K562 (cell line): ENCODE results near the gene DAGLB. TPM values are rescaled to one million over a fixed set of nuclear protein-coding genes. Genes with fewer than 3 reads are reported as not detected.
A peak's percentile ranks its signal among the peaks of the same experiment; 100 is the strongest.

Experiments
- ATF7 ChIP-seq: fragments of 450-650 bp; IDR thresholded peaks from 2 replicates; pipeline ENCODE4 v1.7.1; 2014; ENCODE audit warnings: mild to moderate bottlenecking, moderate library complexity
- SREBF1 ChIP-seq: fragments of 150-350 bp; IDR thresholded peaks from 2 replicates; pipeline ENCODE4 v1.6.1; 2014; ENCODE audit warnings: antibody characterized with exemption, low read depth, low read length, borderline replicate concordance
- ZKSCAN8 ChIP-seq: fragments of 200-800 bp; sonication (Bioruptor generic); IDR thresholded peaks from 2 replicates; pipeline ENCODE4 v1.6.1; 2016; ENCODE audit warnings: missing genetic modification characterization, missing compliant biosample characterization
- ZNF408 ChIP-seq: fragments of 250-450 bp; sonication (Bioruptor Pico); IDR thresholded peaks from 2 replicates; pipeline ENCODE4 v1.4.0; 2020; ENCODE audit warnings: low read depth, mild to moderate bottlenecking, moderate library complexity
- polyA plus RNA-seq, 8 experiments: library from polyadenylated mRNA; depleted of rRNA in 4 of 8; stranded (reverse) in 5 of 8; unstranded in 3 of 8; fragments of >200 nt; fragmentation: Nextera tagmentation in 2 of 8; fragmentation: Illumina TruSeq in 1 of 8; extraction: Ambion mirVana in 2 of 8; extraction: Trizol in 1 of 8; gene quantifications; 2 replicates each; pipeline versions ENCODE4 v1.2.1 to v1.2.3, GENCODE V29; 2011 to 2014; ENCODE audit warnings: inconsistent platforms in 1 of 8, missing spikeins in 1 of 8
- total RNA-seq, 7 experiments: library from RNA; depleted of rRNA in 6 of 7; stranded (reverse); fragments of >200 nt in 6 of 7; fragmentation: Illumina TruSeq in 2 of 7; extraction: Trizol in 2 of 7; gene quantifications; 2 replicates each; pipeline versions ENCODE4 v1.2.1 to v1.2.3, GENCODE V29; 2011 to 2021; ENCODE audit warnings: low replicate concordance in 1 of 7
- TF ChIP-seq, protein P1 (sequence below), 2 experiments: fragments of 450-650 bp in 1 of 2; sonication (generic) in 1 of 2; formaldehyde crosslinking; conservative IDR thresholded peaks; 2 replicates each; pipeline versions ENCODE4 v1.4.0 to v1.8.1; 2020 to 2022; ENCODE audit warnings: mild to moderate bottlenecking in 1 of 2, missing genetic modification reagents in 1 of 2
- TF ChIP-seq, protein P2 (sequence below): fragments of 450-650 bp; IDR thresholded peaks from 2 replicates; pipeline ENCODE4 v1.6.1; 2016; ENCODE audit warnings: mild to moderate bottlenecking, moderate library complexity
- TF ChIP-seq, protein P3 (sequence below), 3 experiments: IDR thresholded peaks in 2 of 3; conservative IDR thresholded peaks in 1 of 3; 2 replicates each; pipeline ENCODE4 v1.5.1; 2011 to 2012; ENCODE audit warnings: low read length in 3 of 3, mild to moderate bottlenecking in 3 of 3, control low read depth in 2 of 3, improper control_type of control experiment in 1 of 3, inconsistent platforms in 1 of 3, low read depth in 1 of 3, mixed read lengths in 1 of 3, moderate library complexity in 1 of 3; ENCODE audit not compliant: insufficient read depth in 2 of 3
- TF ChIP-seq, protein P4 (sequence below): IDR thresholded peaks from 3 replicates; pipeline ENCODE4 v1.6.1; 2011; ENCODE audit warnings: borderline replicate concordance, mild to moderate bottlenecking, moderate library complexity; ENCODE audit not compliant: insufficient read length; ENCODE audit errors: extremely low read depth

DAGLB gene
- total and polyA plus RNA-seq, 9 of the 15 experiments (the other 6 are each of a cell fraction or from before 2014, with no cell fraction given) = 0.92 to 16.4 (median 9.3) TPM

DNA sequence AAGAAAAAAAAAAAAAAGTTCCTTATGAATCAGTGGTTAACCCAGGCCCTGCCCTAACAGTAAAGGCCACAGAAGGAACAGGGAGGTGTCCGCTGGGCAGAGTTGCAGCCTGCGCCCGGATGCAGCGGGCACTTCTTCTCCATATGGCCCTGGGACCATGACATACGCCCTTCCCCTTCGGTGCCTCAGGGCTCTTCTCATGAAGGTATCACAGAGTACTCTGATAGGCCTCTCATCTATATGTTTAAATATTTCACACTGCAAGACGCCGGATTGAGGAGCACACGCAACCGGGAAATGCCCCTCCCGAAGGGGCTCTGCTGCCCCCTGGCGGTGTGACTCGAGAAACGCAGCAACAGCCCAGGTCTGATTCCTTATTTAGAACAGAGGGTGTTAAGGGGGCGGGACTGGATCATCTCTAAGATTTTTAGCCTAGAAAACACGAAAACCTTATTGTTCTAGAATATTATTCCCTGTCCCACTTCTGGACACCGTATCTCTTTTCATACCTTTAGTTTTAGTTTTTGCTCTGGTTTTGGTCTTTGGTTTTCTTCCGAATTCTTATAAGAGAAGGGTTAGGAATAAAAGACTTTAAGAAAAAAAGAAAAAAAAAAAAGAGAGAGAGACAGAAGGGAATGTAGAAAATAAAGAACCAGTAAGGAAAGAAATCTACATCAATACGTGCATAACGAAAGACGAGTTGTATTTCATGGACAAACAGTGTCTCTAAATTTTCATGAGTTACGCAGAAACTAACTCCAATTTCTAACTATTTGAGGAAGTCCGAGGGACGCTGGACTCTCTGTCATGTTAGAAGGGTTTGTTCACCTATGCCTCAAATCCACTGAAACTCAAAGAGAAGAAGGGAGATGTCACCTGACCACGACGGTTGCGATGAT lies 12.0 kb downstream of the DAGLB start (continued):
- TF ChIP-seq, protein P1, sequence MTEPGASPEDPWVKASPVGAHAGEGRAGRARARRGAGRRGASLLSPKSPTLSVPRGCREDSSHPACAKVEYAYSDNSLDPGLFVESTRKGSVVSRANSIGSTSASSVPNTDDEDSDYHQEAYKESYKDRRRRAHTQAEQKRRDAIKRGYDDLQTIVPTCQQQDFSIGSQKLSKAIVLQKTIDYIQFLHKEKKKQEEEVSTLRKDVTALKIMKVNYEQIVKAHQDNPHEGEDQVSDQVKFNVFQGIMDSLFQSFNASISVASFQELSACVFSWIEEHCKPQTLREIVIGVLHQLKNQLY (CRISPR knock-in tag; conservative IDR thresholded peaks at IDR 0.05) = no peak
- peak; percentile 32; the same call in 1 of the 2 replicates for TF ChIP-seq ATF7
- TF ChIP-seq, protein P2, sequence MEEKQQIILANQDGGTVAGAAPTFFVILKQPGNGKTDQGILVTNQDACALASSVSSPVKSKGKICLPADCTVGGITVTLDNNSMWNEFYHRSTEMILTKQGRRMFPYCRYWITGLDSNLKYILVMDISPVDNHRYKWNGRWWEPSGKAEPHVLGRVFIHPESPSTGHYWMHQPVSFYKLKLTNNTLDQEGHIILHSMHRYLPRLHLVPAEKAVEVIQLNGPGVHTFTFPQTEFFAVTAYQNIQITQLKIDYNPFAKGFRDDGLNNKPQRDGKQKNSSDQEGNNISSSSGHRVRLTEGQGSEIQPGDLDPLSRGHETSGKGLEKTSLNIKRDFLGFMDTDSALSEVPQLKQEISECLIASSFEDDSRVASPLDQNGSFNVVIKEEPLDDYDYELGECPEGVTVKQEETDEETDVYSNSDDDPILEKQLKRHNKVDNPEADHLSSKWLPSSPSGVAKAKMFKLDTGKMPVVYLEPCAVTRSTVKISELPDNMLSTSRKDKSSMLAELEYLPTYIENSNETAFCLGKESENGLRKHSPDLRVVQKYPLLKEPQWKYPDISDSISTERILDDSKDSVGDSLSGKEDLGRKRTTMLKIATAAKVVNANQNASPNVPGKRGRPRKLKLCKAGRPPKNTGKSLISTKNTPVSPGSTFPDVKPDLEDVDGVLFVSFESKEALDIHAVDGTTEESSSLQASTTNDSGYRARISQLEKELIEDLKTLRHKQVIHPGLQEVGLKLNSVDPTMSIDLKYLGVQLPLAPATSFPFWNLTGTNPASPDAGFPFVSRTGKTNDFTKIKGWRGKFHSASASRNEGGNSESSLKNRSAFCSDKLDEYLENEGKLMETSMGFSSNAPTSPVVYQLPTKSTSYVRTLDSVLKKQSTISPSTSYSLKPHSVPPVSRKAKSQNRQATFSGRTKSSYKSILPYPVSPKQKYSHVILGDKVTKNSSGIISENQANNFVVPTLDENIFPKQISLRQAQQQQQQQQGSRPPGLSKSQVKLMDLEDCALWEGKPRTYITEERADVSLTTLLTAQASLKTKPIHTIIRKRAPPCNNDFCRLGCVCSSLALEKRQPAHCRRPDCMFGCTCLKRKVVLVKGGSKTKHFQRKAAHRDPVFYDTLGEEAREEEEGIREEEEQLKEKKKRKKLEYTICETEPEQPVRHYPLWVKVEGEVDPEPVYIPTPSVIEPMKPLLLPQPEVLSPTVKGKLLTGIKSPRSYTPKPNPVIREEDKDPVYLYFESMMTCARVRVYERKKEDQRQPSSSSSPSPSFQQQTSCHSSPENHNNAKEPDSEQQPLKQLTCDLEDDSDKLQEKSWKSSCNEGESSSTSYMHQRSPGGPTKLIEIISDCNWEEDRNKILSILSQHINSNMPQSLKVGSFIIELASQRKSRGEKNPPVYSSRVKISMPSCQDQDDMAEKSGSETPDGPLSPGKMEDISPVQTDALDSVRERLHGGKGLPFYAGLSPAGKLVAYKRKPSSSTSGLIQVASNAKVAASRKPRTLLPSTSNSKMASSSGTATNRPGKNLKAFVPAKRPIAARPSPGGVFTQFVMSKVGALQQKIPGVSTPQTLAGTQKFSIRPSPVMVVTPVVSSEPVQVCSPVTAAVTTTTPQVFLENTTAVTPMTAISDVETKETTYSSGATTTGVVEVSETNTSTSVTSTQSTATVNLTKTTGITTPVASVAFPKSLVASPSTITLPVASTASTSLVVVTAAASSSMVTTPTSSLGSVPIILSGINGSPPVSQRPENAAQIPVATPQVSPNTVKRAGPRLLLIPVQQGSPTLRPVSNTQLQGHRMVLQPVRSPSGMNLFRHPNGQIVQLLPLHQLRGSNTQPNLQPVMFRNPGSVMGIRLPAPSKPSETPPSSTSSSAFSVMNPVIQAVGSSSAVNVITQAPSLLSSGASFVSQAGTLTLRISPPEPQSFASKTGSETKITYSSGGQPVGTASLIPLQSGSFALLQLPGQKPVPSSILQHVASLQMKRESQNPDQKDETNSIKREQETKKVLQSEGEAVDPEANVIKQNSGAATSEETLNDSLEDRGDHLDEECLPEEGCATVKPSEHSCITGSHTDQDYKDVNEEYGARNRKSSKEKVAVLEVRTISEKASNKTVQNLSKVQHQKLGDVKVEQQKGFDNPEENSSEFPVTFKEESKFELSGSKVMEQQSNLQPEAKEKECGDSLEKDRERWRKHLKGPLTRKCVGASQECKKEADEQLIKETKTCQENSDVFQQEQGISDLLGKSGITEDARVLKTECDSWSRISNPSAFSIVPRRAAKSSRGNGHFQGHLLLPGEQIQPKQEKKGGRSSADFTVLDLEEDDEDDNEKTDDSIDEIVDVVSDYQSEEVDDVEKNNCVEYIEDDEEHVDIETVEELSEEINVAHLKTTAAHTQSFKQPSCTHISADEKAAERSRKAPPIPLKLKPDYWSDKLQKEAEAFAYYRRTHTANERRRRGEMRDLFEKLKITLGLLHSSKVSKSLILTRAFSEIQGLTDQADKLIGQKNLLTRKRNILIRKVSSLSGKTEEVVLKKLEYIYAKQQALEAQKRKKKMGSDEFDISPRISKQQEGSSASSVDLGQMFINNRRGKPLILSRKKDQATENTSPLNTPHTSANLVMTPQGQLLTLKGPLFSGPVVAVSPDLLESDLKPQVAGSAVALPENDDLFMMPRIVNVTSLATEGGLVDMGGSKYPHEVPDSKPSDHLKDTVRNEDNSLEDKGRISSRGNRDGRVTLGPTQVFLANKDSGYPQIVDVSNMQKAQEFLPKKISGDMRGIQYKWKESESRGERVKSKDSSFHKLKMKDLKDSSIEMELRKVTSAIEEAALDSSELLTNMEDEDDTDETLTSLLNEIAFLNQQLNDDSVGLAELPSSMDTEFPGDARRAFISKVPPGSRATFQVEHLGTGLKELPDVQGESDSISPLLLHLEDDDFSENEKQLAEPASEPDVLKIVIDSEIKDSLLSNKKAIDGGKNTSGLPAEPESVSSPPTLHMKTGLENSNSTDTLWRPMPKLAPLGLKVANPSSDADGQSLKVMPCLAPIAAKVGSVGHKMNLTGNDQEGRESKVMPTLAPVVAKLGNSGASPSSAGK = no peak
- TF ChIP-seq, protein P3, sequence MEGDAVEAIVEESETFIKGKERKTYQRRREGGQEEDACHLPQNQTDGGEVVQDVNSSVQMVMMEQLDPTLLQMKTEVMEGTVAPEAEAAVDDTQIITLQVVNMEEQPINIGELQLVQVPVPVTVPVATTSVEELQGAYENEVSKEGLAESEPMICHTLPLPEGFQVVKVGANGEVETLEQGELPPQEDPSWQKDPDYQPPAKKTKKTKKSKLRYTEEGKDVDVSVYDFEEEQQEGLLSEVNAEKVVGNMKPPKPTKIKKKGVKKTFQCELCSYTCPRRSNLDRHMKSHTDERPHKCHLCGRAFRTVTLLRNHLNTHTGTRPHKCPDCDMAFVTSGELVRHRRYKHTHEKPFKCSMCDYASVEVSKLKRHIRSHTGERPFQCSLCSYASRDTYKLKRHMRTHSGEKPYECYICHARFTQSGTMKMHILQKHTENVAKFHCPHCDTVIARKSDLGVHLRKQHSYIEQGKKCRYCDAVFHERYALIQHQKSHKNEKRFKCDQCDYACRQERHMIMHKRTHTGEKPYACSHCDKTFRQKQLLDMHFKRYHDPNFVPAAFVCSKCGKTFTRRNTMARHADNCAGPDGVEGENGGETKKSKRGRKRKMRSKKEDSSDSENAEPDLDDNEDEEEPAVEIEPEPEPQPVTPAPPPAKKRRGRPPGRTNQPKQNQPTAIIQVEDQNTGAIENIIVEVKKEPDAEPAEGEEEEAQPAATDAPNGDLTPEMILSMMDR (IDR thresholded peaks at IDR 0.05 in 2 of 3, conservative IDR thresholded peaks at IDR 0.05 in 1 of 3; ENCODE audit: insufficient read depth in 2 of 3, low read depth in 1 of 3, low read length in 3 of 3) = peak; percentile 89 to 96 (median 96)
- no peak for TF ChIP-seq ZNF408 (CRISPR knock-in tag)
- TF ChIP-seq, protein P4, sequence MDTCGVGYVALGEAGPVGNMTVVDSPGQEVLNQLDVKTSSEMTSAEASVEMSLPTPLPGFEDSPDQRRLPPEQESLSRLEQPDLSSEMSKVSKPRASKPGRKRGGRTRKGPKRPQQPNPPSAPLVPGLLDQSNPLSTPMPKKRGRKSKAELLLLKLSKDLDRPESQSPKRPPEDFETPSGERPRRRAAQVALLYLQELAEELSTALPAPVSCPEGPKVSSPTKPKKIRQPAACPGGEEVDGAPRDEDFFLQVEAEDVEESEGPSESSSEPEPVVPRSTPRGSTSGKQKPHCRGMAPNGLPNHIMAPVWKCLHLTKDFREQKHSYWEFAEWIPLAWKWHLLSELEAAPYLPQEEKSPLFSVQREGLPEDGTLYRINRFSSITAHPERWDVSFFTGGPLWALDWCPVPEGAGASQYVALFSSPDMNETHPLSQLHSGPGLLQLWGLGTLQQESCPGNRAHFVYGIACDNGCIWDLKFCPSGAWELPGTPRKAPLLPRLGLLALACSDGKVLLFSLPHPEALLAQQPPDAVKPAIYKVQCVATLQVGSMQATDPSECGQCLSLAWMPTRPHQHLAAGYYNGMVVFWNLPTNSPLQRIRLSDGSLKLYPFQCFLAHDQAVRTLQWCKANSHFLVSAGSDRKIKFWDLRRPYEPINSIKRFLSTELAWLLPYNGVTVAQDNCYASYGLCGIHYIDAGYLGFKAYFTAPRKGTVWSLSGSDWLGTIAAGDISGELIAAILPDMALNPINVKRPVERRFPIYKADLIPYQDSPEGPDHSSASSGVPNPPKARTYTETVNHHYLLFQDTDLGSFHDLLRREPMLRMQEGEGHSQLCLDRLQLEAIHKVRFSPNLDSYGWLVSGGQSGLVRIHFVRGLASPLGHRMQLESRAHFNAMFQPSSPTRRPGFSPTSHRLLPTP = no peak
- no peak for TF ChIP-seq SREBF1
- no peak for TF ChIP-seq ZKSCAN8 (CRISPR knock-in tag)
